Stimulated activated CD4-positive, alpha-beta T cell treated with anti-CD3 and anti-CD28 coated beads, Interleukin-4, amount 100 ng/mL, for 24 hours (primary cell): Measurements from ENCODE around the gene DIAPH3.
"Not testable (repeated sequence)": the region's sequence is repeated elsewhere in the genome, so short reads cannot be mapped to it uniquely, and the experiment has no call there.

Experiments used
- DNase-seq: peaks from one replicate; pipeline ENCODE4 v3.0.0-alpha.2; 2020

The DIAPH3 gene

GRCh38 chr13:60163478-60164233 lies at the start of gene DIAPH3:
Gene DIAPH3 (minus strand): TSS chr13:60163928. CDS start chr13:60163766, 162 bp downstream.
- peak; percentile 95 for DNase-seq

GRCh38 chr13:60213236-60213744 lies 49.6 kb upstream of the DIAPH3 start:
- no peak for DNase-seq

- no peak for DNase-seq
These were observed 47.8 kb upstream of the DIAPH3 start for GRCh38 chr13:60211548-60211947.

- DNase-seq: no peak
These were observed 47.0 kb upstream of the DIAPH3 start for GRCh38 chr13:60210510-60211330.

- not testable (repeated sequence) for DNase-seq
These were observed 41.8 kb upstream of the DIAPH3 start for GRCh38 chr13:60205499-60205898.

GRCh38 chr13:60201286-60201685 lies 37.6 kb upstream of the DIAPH3 start:
- no peak for DNase-seq

GRCh38 chr13:60195893-60196292 lies 32.2 kb upstream of the DIAPH3 start:
- not testable (repeated sequence) for DNase-seq

- DNase-seq: no peak
These were observed 19.2 kb upstream of the DIAPH3 start for GRCh38 chr13:60182907-60183306.

- no peak for DNase-seq
These were observed 14.6 kb upstream of the DIAPH3 start for GRCh38 chr13:60178327-60178726.

GRCh38 chr13:60175571-60175970 lies 11.8 kb upstream of the DIAPH3 start:
- no peak for DNase-seq

- DNase-seq: no peak
These were observed 10.4 kb upstream of the DIAPH3 start for GRCh38 chr13:60174113-60174512.

GRCh38 chr13:60172111-60172510 lies 8.4 kb upstream of the DIAPH3 start:
- no peak for DNase-seq

- DNase-seq: no peak
These were observed 6.7 kb upstream of the DIAPH3 start for GRCh38 chr13:60170414-60170813.

- DNase-seq: no peak
These were observed 5.7 kb upstream of the DIAPH3 start for GRCh38 chr13:60169239-60170031.

GRCh38 chr13:60167121-60167520 lies 3.4 kb upstream of the DIAPH3 start:
- DNase-seq: no peak

- DNase-seq: no peak
These were observed 1.8 kb upstream of the DIAPH3 start for GRCh38 chr13:60165391-60166099.

- no peak for DNase-seq
These were observed 634 bp upstream of the DIAPH3 start for GRCh38 chr13:60164234-60164889.

GRCh38 chr13:60162096-60162495 lies 1.6 kb downstream of the DIAPH3 start:
- no peak for DNase-seq

- DNase-seq: no peak
These were observed 5.4 kb downstream of the DIAPH3 start for GRCh38 chr13:60158321-60158801.

GRCh38 chr13:60155978-60156377 lies 7.8 kb downstream of the DIAPH3 start:
- DNase-seq: no peak

- DNase-seq: no peak
These were observed 10.8 kb downstream of the DIAPH3 start for GRCh38 chr13:60152904-60153303.

GRCh38 chr13:60152114-60152513 lies 11.6 kb downstream of the DIAPH3 start:
- no peak for DNase-seq
